CD8-positive, alpha-beta memory T cell (primary cell): ENCODE data around the gene USP6. TPM values are rescaled to one million over a fixed set of nuclear protein-coding genes. Genes with fewer than 3 reads are reported as not detected.
A peak's percentile ranks its signal among the peaks of the same experiment; 100 is the strongest.

Source experiments
- CTCF ChIA-PET: fragments of 350-600 bp; sonication (Branson Sonifier 250); formaldehyde crosslinking; loops from one replicate; lab custom pipeline; 2021; ENCODE audit warnings: antibody characterized with exemption; lab: Charles Lee
- POLR2A ChIA-PET: fragments of 350-600 bp; sonication (Branson Sonifier 250); formaldehyde crosslinking; loops from one replicate; lab custom pipeline; 2021; ENCODE audit warnings: antibody characterized with exemption; lab: Charles Lee
- DNase-seq, 5 donors: peaks; one replicate each; pipeline versions ENCODE4 v3.0.0 to v3.0.0-alpha.2; 2020 to 2022; ENCODE audit warnings: mixed read lengths in 1 of 5
- H3K27ac ChIP-seq: one replicate; pipeline ENCODE4 v1.7.0; 2013; ENCODE audit warnings: low read depth, mild to moderate bottlenecking, low read length, moderate library complexity
- H3K27me3 ChIP-seq: 2 replicates; pipeline ENCODE4 v1.7.0; 2013; ENCODE audit warnings: low read length, mild to moderate bottlenecking; ENCODE audit not compliant: insufficient read depth, poor library complexity, severe bottlenecking
- H3K36me3 ChIP-seq: 2 replicates; pipeline ENCODE4 v1.7.0; 2013; ENCODE audit warnings: mild to moderate bottlenecking, low read length, moderate library complexity; ENCODE audit not compliant: insufficient read depth
- H3K4me1 ChIP-seq: 2 replicates; pipeline ENCODE4 v1.7.0; 2013; ENCODE audit warnings: mild to moderate bottlenecking, low read length, moderate library complexity; ENCODE audit not compliant: insufficient read depth
- H3K4me3 ChIP-seq: 2 replicates; pipeline ENCODE4 v1.7.0; 2013; ENCODE audit warnings: mild to moderate bottlenecking, low read length
- H3K9me3 ChIP-seq: 2 replicates; pipeline ENCODE4 v1.7.0; 2013; ENCODE audit warnings: mild to moderate bottlenecking, low read length
- H3K27ac Mint-ChIP-seq, 8 donors: one replicate each; pipeline ENCODE4 v1.8.0; 2020 to 2021; ENCODE audit warnings: mixed read lengths in 8 of 8, mild to moderate bottlenecking in 6 of 8, inconsistent platforms in 3 of 8, moderate library complexity in 3 of 8
- H3K27me3 Mint-ChIP-seq, 2 donors: one replicate each; pipeline ENCODE4 v1.8.0; 2020 to 2021; ENCODE audit warnings: mixed read lengths in 2 of 2, mild to moderate bottlenecking in 1 of 2, moderate library complexity in 1 of 2
- H3K36me3 Mint-ChIP-seq, 3 donors: one replicate each; pipeline ENCODE4 v1.8.0; 2020 to 2021; ENCODE audit warnings: mixed read lengths in 3 of 3, inconsistent platforms in 1 of 3, mild to moderate bottlenecking in 1 of 3
- H3K4me1 Mint-ChIP-seq, 3 donors: one replicate each; pipeline ENCODE4 v1.8.0; 2020 to 2021; ENCODE audit warnings: mixed read lengths in 3 of 3, inconsistent platforms in 1 of 3, mild to moderate bottlenecking in 1 of 3
- H3K4me3 Mint-ChIP-seq, 7 donors: one replicate each; pipeline ENCODE4 v1.8.0; 2020 to 2021; ENCODE audit warnings: mixed read lengths in 7 of 7, mild to moderate bottlenecking in 6 of 7, moderate library complexity in 4 of 7, inconsistent platforms in 2 of 7
- H3K9me3 Mint-ChIP-seq, 5 donors: one replicate each; pipeline ENCODE4 v1.8.0; 2020 to 2022; ENCODE audit warnings: mixed read lengths in 5 of 5, mild to moderate bottlenecking in 3 of 5, moderate library complexity in 2 of 5, inconsistent platforms in 1 of 5
- polyA plus RNA-seq: library from polyadenylated mRNA; unstranded; fragments of 300-500 nt; fragmentation: Illumina TruSeq; gene quantifications from one replicate; pipeline ENCODE4 v1.2.3, GENCODE V29; 2021
- total RNA-seq, 2 experiments: library from RNA; stranded (reverse); gene quantifications; one replicate each; pipeline ENCODE4 v1.2.3, GENCODE V29; 2021

The USP6 gene
- total and polyA plus RNA-seq, 3 experiments from 2014 or later, result 0.05 to 0.09 TPM; not detected in 1

- ChIA-PET CTCF (interaction anchor here (1.0 to 3.4 kb wide), 3 partner anchors 29 to 85 kb away, joined by 3 to 11 read pairs (median 4); no protein-coding TSS in a partner anchor), POLR2A (no interaction called here)
- Mint-ChIP-seq H3K36me3 (peaks cover 0 to 6% (median 0%) of the 10 kb centered on the region in 3 donors), H3K4me3 (peak overlapping the region in 3 of 7 donors; percentile 20 to 68 (median 41)), H3K27me3 (no peaks in the 10 kb centered on the region), H3K4me1 (peaks cover 14 to 18% (median 15%) of the 10 kb centered on the region in 3 donors), H3K9me3 (no peaks in the 10 kb centered on the region), H3K27ac (peak overlapping the region in 6 of 8 donors; percentile 32 to 75 (median 66))
- H3K27ac ChIP-seq, result no peak overlapping the region
- H3K36me3 ChIP-seq, result no peaks in the 10 kb centered on the region
- H3K9me3 ChIP-seq, result no peaks in the 10 kb centered on the region
- H3K4me3 ChIP-seq, result no peak overlapping the region
- H3K4me1 ChIP-seq, result peaks cover 8% of the 10 kb centered on the region
- H3K27me3 ChIP-seq, result no peaks in the 10 kb centered on the region
- DNase-seq, result peak in 1 of 5 donors; percentile 8
These were observed 82.6 kb downstream of the USP6 start for GRCh38 chr17:5198472-5198871.

- Histone ChIP-seq H3K36me3 (no peaks in the 10 kb centered on the region), H3K4me3 (no peak overlapping the region), H3K9me3 (no peaks in the 10 kb centered on the region), H3K4me1 (peaks cover 8% of the 10 kb centered on the region), H3K27me3 (no peaks in the 10 kb centered on the region), H3K27ac (no peak overlapping the region)
- ChIA-PET CTCF (interaction anchor here (3.4 kb wide), 1 partner anchor 37 kb away, joined by 11 read pairs; no protein-coding TSS in a partner anchor), POLR2A (no interaction called here)
- no peaks in the 10 kb centered on the region for H3K27me3 Mint-ChIP-seq
- no peak for DNase-seq
- H3K4me3 Mint-ChIP-seq, result no peak overlapping the region
- H3K36me3 Mint-ChIP-seq, result peaks cover 2 to 6% (median 6%) of the 10 kb centered on the region in 3 donors
- peak overlapping the region in 1 of 8 donors; percentile 17 for H3K27ac Mint-ChIP-seq
- no peaks in the 10 kb centered on the region for H3K9me3 Mint-ChIP-seq
- peaks cover 15 to 20% (median 18%) of the 10 kb centered on the region in 3 donors for H3K4me1 Mint-ChIP-seq
These were observed 84.5 kb downstream of the USP6 start for GRCh38 chr17:5200360-5200759.

- Histone ChIP-seq H3K4me3 (no peak overlapping the region), H3K27ac (no peak overlapping the region), H3K9me3 (no peaks in the 10 kb centered on the region), H3K4me1 (peaks cover 8% of the 10 kb centered on the region), H3K36me3 (no peaks in the 10 kb centered on the region), H3K27me3 (no peaks in the 10 kb centered on the region)
- no peaks in the 10 kb centered on the region for H3K9me3 Mint-ChIP-seq
- ChIA-PET POLR2A (no interaction called here), CTCF (interaction anchor here (3.4 kb wide), 1 partner anchor 36 kb away, joined by 11 read pairs; no protein-coding TSS in a partner anchor)
- H3K27ac Mint-ChIP-seq, result no peak overlapping the region
- H3K27me3 Mint-ChIP-seq, result no peaks in the 10 kb centered on the region
- peaks cover 15 to 20% (median 18%) of the 10 kb centered on the region in 3 donors for H3K4me1 Mint-ChIP-seq
- H3K36me3 Mint-ChIP-seq, result peaks cover 2 to 6% (median 4%) of the 10 kb centered on the region in 3 donors
- no peak overlapping the region for H3K4me3 Mint-ChIP-seq
- DNase-seq, result no peak
These were observed 85.2 kb downstream of the USP6 start for GRCh38 chr17:5201011-5201410.

- no peak overlapping the region for H3K4me3 Mint-ChIP-seq
- H3K27me3 ChIP-seq, result no peaks in the 10 kb centered on the region
- H3K27me3 Mint-ChIP-seq, result no peaks in the 10 kb centered on the region
These were observed 87.5 kb downstream of the USP6 start for GRCh38 chr17:5203178-5203907.

GRCh38 chr17:5203908-5204294 lies 88.1 kb downstream of the USP6 start:
- no peaks in the 10 kb centered on the region for H3K27me3 ChIP-seq
- no peaks in the 10 kb centered on the region for H3K27me3 Mint-ChIP-seq
- H3K4me1 Mint-ChIP-seq, result peaks cover 0 to 10% (median 6%) of the 10 kb centered on the region in 3 donors
- ChIA-PET CTCF (no interaction called here), POLR2A (no interaction called here)
- H3K9me3 Mint-ChIP-seq, result no peaks in the 10 kb centered on the region
- H3K27ac ChIP-seq, result no peak overlapping the region
- peaks cover 5 to 11% (median 10%) of the 10 kb centered on the region in 3 donors for H3K36me3 Mint-ChIP-seq
- H3K36me3 ChIP-seq, result no peaks in the 10 kb centered on the region
- no peaks in the 10 kb centered on the region for H3K4me1 ChIP-seq
- H3K9me3 ChIP-seq, result no peaks in the 10 kb centered on the region
- no peak overlapping the region for H3K4me3 ChIP-seq
- no peak for DNase-seq
- peak overlapping the region in 2 of 8 donors; percentile 21 to 33 for H3K27ac Mint-ChIP-seq
- H3K4me3 Mint-ChIP-seq, result no peak overlapping the region

More at GRCh38 chr17:5203178-5203907, 87.5 kb downstream of the USP6 start:
- Histone ChIP-seq H3K36me3 (no peaks in the 10 kb centered on the region), H3K27ac (no peak overlapping the region), H3K9me3 (no peaks in the 10 kb centered on the region), H3K4me1 (peaks cover 5% of the 10 kb centered on the region), H3K4me3 (no peak overlapping the region)
- ChIA-PET POLR2A (no interaction called here), CTCF (no interaction called here)
- no peak overlapping the region for H3K27ac Mint-ChIP-seq
- H3K36me3 Mint-ChIP-seq, result peaks cover 5 to 11% (median 8%) of the 10 kb centered on the region in 3 donors
- DNase-seq, result no peak
- H3K4me1 Mint-ChIP-seq, result peaks cover 4 to 14% (median 11%) of the 10 kb centered on the region in 3 donors
- H3K9me3 Mint-ChIP-seq, result no peaks in the 10 kb centered on the region

GRCh38 chr17:5209396-5209795 lies 93.6 kb downstream of the USP6 start:
- CTCF ChIA-PET, result no interaction called here

GRCh38 chr17:5210091-5210490 lies 94.3 kb downstream of the USP6 start:
- Mint-ChIP-seq H3K27ac (peak overlapping the region in 1 of 8 donors; percentile 74), H3K4me3 (no peak overlapping the region), H3K9me3 (no peaks in the 10 kb centered on the region), H3K36me3 (peaks cover 5 to 31% (median 5%) of the 10 kb centered on the region in 3 donors), H3K4me1 (peaks cover 3 to 7% (median 5%) of the 10 kb centered on the region in 3 donors), H3K27me3 (no peaks in the 10 kb centered on the region)
- no peaks in the 10 kb centered on the region for H3K4me1 ChIP-seq
- H3K4me3 ChIP-seq, result no peak overlapping the region
- no peaks in the 10 kb centered on the region for H3K36me3 ChIP-seq
- H3K27me3 ChIP-seq, result no peaks in the 10 kb centered on the region
- H3K9me3 ChIP-seq, result no peaks in the 10 kb centered on the region
- ChIA-PET POLR2A (no interaction called here), CTCF (no interaction called here)
- DNase-seq, result no peak
- H3K27ac ChIP-seq, result no peak overlapping the region

More at GRCh38 chr17:5209396-5209795, 93.6 kb downstream of the USP6 start:
- Mint-ChIP-seq H3K4me1 (peaks cover 3 to 7% (median 5%) of the 10 kb centered on the region in 3 donors), H3K9me3 (no peaks in the 10 kb centered on the region), H3K36me3 (peaks cover 3 to 27% (median 5%) of the 10 kb centered on the region in 3 donors), H3K27ac (no peak overlapping the region), H3K4me3 (no peak overlapping the region), H3K27me3 (no peaks in the 10 kb centered on the region)
- Histone ChIP-seq H3K36me3 (no peaks in the 10 kb centered on the region), H3K27me3 (no peaks in the 10 kb centered on the region), H3K9me3 (no peaks in the 10 kb centered on the region), H3K4me1 (no peaks in the 10 kb centered on the region), H3K4me3 (no peak overlapping the region), H3K27ac (no peak overlapping the region)
- no peak for DNase-seq
- POLR2A ChIA-PET, result no interaction called here

- CTCF ChIA-PET, result interaction anchor here (1.3 kb wide), 1 partner anchor 13 kb away, joined by 3 read pairs; no protein-coding TSS in a partner anchor
- no peak overlapping the region for H3K27ac ChIP-seq
These were observed 94.9 kb downstream of the USP6 start for GRCh38 chr17:5210614-5211252.

More at GRCh38 chr17:5210614-5211252, 94.9 kb downstream of the USP6 start:
- no peaks in the 10 kb centered on the region for H3K36me3 ChIP-seq
- H3K36me3 Mint-ChIP-seq, result peaks cover 5 to 34% (median 5%) of the 10 kb centered on the region in 3 donors
- H3K4me3 Mint-ChIP-seq, result no peak overlapping the region
- no peak for DNase-seq
- H3K4me1 ChIP-seq, result no peaks in the 10 kb centered on the region
- H3K4me1 Mint-ChIP-seq, result peaks cover 3 to 7% (median 5%) of the 10 kb centered on the region in 3 donors
- no peaks in the 10 kb centered on the region for H3K9me3 ChIP-seq
- no peak overlapping the region for H3K4me3 ChIP-seq
- no peaks in the 10 kb centered on the region for H3K27me3 ChIP-seq
- H3K27ac Mint-ChIP-seq, result peak overlapping the region in 2 of 8 donors; percentile 29 to 66
- POLR2A ChIA-PET, result no interaction called here
- H3K27me3 Mint-ChIP-seq, result no peaks in the 10 kb centered on the region
- H3K9me3 Mint-ChIP-seq, result no peaks in the 10 kb centered on the region
